Ureter (tissue), 1 donor: ENCODE measurements around the gene CCL4. TPM values are rescaled to one million over a fixed set of nuclear protein-coding genes. Genes with fewer than 3 reads are reported as not detected.
"Not testable (repeated sequence)": the region's sequence is repeated elsewhere in the genome, so short reads cannot be mapped to it uniquely, and the experiment has no call there.

Source experiments
- DNase-seq: peaks from one replicate; pipeline ENCODE4 v3.0.0-alpha.2; 2020; ENCODE audit warnings: low spot score
- total RNA-seq: library from RNA; stranded (reverse); gene quantifications from one replicate; pipeline ENCODE4 v1.2.4, GENCODE V29; 2023
- donor health status: DM: yes; HTN: yes; CAD: no.

Gene CCL4
- total RNA-seq, 1 donor from 2014 or later = 6.1 TPM

DNA sequence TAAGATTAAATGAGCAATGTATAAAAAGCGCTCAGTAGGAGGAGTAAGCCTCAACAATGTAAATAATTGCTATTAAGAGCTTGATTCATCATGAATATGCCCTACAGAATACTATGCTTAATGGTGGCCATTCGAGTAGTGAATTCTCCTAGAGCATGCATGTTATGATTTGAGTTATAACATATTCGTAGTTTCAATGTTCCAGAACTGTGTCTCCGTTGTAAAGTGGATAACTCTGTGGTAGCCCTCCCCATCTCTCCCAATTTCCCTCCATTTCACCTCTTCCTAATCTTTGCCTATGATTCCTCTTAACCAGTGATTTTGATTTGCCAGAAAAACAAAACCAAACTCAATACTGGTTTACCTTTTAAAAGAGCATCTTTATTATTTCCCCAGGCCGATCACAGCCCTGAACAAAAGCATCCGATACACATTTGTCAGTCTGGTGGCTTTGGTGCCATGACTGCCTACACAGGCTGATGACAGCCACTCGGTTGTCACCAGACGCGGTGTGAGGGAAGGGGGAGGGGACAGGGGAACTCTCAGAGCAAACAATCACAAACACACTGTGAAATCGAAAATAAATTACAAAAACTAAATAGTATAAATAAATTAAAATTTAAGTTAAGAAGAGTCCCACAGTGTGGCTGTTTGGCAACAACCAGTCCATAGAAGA is 15.6 kb upstream of the CCL4 start:
- not testable (repeated sequence) for DNase-seq

DNA sequence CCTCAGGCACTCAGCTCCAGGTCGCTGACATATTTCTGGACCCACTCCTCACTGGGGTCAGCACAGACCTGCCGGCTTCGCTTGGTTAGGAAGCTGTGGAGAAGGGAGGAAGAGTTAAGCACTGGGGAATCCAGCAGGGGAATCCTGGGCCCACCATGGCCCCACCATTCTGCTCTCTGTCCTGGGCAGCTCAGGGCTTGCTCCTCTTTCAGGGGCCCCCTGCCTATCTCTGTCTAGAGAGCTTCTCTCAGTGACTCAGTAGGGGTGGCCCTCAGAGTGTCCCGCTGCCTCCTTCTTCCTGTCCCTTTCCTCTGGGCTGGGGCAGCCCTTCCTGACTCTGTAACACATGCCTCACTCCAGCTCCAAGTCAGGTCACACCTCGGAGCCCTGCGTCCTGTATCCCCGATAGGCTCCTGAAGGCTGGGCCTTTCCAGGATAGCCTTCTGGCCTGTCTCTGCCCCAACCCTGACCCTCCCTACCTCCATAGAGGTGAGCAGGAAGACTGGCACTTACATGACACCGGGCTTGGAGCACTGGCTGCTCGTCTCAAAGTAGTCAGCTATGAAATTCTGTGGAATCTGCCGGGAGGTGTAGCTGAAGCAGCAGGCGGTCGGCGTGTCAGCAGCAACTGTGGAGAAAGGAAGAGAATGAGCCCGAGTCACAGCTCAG is 14.8 kb upstream of the CCL4 start:
- no peak for DNase-seq

DNA sequence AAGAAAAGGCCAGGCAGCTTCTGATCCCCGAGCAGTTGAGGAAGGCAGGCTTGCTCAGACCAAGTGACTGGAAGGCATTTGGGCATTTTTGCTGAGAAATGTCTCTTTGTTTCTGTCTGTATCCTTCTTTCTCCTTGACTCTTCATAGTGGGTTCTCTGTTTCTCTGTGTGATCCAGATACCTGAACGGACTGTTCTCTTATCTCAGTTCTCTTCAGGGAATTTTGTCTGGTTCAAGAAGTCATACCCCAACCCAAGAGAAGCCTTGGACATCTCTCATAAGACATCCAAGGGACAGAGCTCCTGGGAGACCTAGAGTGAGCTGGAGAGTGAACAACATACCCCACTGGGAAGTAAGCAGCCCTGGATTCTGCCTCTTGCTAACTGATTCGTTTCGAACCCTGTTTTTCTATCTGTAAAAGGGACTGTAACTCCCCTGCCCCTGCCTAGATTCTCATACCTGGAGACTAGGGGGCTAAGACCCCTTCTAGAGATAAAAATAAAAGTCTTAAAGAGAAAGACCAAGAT is 14.2 kb upstream of the CCL4 start:
- no peak for DNase-seq

DNA sequence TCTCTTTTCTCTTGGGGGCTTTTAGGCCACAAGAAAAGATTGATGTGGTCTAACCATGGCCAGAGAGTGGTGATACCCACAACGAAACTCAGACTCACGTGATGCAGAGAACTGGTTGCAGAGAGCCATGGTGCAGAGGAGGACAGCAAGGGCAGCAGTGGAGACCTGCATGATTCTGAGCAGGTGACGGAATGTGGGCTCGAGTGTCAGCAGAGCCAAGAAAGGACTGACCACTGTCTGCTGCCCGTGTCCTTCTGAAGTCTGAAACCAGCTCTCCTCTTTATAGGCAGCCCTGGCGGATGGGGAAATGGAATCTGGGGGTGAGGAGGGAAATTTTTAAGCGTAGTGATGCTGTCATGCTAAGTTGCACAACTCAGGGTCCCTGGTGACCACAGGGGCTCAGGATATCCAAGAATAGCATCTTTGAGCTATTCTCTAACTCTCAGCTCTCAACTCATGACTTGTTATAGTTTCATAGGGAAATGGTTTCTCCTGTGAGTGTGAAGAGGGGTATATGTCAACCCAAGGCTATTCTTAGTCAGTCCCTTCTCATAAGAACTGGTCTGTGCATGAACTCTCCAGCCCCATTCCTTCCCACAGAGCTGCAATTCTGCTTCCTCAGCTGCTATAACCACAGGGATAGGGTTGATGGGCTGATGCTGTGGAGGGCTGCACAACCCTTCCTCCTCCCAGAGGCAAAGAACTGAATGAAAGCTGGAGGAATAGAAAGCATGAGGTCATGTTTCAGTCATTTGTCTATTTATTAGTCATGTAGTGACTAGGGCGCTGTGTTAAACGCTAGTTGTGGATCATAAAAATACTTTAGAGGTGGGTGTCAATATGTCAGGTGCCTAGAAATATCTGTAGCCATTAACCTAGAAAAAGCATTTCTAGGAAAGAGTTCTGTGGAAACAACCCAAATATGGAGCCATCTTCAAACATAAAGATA is 13.5 kb upstream of the CCL4 start, which contains the start of gene CCL3:
TSS of gene CCL3 (minus strand) at position 256 of the 949 bp plus-strand sequence. CDS start at position 171, 85 bp downstream.
- DNase-seq = no peak

DNA sequence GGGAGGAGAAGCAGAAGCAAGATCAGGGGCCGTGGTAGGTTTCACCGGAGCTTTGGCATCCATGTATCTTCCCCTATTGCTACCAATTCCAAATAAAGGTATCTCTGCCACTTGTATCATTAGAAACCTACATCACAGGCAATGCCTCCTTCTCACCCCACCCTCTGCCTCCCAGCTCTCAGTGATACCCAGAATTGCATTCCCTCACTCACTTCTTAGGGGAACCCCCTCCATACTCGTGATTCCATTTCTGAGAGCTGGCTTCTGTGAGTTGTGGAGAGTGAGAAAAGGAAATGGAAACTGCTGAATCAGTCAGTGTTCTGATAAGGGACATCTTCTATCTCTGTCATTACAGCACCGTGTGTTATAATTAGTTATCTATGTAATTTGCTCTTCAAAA is 11.4 kb upstream of the CCL4 start:
- no peak for DNase-seq

DNA sequence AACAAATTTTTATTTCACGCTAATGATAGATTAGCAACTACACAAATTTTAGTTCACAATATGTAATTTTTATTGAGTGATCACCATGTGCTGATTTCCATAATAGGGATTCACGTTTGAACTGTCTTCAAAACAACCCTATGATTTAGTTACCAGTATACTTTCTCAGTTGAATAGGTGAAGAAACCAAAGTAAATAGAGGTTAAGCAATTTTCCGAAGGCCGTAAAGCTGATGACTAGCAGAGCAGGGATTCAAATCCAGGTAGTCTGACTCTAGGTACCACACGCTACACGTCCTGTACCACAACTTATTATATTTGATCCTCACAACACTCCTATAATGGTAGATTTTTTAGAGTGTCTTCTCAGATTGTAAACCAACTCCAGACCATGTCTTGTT is 10.9 kb upstream of the CCL4 start:
- not testable (repeated sequence) for DNase-seq

DNA sequence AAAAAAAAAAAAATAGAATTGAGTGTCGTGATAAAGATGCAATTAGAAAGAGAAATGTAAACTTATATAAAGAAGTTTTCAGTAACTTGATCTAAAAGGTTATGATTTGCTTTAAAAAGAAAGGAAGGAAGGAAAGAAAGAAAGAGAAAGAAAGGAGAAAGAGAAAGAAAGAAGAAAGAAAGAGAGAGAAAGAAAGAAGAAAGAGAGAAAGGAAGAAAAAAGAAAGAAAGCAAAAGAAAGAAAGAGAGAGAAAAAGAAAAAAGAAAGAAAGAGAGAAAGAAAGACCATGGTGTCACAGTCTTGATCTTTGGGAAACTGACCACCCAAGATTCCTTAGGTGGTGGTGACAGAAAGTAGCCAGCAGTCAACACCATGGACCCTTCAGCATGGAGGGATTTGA is 9.4 kb upstream of the CCL4 start:
- DNase-seq = no peak

DNA sequence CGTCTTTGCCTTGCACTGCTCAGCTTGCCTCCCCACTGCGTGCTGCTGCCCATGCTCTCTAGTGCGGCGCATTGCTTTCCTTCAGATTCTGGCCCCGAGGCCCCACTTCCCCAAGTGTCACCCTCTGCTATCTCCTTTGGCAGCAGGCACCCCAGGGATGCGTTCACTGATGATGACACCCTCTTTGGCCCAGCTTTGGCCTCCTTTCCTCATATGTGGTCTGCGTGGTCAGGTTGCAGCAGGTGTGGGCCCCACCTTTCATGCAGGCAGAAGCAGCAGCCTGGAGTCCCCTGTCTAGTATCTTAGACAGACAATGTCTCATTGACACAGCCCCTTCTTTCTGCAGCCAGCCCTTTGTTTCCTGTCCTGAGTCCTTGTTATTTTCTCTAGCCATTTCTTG is 8.9 kb upstream of the CCL4 start:
- DNase-seq = no peak

DNA sequence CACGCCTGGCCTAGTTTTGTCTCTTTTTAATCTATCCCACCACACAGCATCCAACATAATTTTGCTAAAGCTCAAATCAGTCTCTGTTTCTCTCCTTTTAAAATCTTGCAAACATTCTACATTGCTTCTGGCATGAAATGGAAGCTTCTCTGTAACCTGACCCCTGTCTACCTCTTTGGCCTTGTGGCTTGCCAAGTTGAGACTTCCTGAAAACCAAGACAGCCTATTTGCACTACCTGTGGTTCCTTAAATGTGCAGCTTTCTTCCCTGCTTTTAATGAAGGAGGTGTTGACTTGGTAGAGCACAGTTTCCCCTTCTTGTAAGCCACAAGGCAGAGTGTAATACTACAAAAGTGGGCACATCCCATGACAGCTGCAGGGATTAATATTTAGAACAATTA is 7.6 kb upstream of the CCL4 start:
- no peak for DNase-seq

DNA sequence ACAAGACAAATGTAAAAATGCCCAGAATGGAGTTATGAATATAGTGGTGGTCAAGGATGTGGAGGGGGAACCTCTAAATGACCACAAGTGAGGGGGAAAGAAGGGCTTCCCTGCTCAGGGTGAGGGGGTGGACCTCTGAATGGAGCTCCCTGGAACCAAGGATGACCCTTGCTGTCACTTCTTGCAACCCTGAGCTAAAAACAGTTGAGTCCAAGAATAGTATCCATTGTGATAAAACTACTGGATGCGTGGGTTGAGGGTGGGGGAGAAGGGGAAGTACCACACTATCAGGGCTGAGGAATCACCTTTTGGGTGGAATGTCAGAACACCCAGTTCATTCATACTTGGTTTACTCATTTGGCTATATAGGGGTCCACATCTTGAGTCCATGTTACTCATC is 4.6 kb upstream of the CCL4 start:
- DNase-seq = not testable (repeated sequence)

DNA sequence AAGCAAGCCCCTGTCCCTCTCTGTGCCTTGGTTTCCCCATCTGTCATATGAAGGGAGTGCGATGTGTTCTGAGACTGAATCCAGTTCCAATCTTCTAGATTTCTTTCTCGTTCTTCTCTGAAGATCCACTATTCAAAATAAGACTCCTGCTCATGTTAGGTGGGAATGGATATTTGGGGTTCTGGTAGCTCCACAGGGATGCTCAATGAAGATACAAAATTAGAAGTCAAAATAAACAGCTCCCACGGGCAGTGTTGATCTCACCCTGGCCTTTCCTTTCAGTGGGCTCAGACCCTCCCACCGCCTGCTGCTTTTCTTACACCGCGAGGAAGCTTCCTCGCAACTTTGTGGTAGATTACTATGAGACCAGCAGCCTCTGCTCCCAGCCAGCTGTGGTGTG is 619 bp downstream of the CCL4 start:
- not testable (repeated sequence) for DNase-seq

DNA sequence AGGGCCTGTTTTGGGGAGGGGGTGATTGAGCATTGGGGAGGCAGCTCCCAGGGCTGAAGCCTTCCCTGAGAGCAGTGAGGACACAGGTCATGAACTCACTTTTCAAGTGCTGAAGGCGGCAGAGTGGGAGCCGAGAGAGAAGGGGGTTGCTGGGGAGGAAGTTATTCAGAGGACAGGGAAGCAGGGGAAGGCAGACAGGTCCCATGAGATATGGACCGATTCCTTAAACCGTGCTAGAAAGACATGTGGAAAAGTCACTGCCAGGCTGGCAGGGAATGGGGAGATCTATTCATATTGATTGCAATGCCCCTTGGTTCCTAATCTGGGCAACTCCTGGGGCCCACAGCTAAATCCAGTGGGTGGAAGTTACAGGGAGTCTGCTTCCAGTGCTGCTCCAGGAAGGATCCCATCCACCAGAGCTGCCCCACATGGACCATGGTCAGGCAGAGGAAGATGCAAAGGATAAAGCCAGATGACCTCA is 1.1 kb downstream of the CCL4 start:
- no peak for DNase-seq

DNA sequence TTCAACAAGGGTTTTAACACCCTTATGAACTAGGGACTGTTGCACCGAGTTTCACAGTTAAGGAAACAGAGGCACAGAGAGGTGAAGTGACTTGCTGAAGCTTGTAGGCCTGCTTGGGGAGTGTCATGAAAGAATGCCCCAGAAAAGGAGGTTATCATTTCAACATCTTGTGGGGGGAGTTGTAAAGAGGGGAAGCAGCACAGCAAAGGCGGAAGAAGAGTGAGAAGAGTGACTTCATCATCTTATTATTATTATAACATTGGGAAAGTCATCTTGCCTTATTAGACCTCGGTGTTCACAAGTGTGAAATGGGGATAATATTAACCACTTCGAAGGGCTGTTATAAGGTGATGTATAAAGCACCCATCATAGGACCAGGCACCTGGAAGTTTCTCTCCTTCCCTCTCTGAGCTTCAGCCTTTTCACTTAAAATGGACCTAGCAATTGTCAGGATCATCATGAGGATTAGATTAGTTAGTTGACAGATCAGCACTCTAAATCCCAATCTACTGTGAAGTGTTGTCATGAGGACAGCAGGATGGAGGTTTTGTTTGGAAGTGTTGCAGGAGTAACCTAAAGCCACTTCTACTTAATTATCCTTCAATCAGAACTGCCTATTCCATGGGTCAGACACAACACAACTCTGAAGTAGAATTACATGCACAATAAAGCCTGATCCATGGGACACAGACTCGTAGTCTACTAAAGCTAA is 2.3 kb downstream of the CCL4 start:
- no peak for DNase-seq

DNA sequence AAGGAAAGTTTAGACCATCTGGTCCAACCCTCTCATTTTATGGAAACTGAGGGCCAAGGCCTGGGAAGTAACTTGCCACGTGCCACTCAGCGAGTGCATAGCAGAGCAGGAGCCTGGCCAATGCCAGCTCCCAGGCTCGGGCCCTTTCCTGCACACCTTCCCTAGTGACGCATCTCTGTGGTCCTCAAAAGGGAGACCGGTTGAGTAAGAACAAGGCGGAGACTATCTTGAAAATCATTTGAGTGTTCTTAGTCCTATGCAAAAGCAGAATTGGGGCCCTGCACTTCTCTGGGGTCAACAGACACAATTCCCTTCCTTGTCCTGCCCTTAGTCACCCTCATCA is 2.8 kb downstream of the CCL4 start:
- no peak for DNase-seq

DNA sequence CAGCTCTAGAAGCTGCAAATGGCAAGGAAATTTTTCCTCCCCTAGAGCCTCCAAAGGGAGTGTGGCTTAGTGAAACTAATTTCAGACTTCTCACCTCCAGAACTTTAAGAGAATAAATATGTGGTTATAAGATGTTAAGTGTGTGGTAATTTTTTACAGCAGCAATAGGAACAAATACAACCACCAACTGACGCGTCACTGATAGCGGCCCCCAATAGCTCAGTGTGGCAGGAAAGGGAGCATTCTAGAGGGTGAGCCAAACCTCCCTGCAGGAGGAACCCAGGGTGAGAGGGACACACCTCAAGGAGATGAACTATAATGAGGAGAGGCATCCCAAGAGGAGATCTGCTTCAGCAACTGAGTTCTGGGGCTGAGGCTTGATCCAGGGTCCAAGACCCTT is 4.0 kb downstream of the CCL4 start:
- no peak for DNase-seq

DNA sequence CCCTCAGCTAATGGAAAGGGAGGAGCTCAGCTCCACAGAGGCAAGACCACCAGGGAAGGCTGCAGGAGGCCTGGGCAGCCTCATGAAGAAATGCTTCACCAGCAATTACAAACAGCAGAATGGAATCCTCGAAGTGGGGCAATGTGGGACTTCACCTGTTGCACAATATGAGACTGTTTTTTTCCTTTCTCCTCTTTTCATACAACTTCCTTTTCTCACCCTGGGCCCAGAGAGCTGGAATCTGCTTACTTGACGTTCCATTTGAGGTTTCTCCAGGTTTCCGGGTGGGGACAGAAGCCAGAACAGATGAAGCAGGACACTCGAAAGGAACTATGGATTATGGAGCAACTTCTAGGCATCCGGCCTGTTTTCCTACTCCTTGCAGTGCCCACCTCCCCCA is 4.6 kb downstream of the CCL4 start:
- not testable (repeated sequence) for DNase-seq

DNA sequence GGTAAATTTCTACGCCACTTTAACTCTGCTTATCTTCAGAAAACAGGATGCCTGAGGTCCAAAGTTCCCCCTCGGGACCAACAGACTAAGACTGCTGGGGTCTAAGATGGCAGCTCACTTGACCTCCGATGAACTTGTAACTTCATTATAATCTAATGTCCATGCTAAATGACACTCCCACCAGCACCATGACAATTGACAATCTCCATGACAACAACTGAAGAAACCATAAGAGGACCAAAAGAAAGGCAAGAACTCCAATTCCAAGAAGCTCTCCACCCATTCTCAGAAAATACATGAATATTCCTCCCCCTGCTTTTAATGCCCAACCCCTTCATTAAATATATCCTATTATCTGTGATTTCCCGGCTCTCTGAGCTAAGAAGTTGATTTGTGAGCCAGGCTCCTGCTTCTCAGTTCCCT is 7.5 kb downstream of the CCL4 start:
- no peak for DNase-seq

DNA sequence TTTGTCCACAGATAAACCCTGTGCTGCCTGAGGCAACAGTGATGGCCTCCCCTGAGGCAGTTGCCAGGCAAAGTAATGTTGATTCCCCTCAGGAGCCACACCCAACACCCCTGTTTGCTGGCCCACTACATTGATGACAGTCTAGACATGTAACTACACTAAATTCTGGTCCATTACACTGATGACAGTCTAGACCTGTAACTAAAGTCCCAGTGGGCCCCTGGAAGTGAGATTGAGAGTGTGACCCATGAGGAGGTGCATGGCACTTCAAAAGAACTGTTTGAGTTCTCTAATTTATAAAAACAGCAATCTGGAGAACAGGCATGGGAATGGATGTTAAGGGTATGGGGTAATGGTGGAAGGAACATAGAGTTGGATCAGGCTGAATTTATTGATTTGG is 8.9 kb downstream of the CCL4 start:
- DNase-seq = no peak

DNA sequence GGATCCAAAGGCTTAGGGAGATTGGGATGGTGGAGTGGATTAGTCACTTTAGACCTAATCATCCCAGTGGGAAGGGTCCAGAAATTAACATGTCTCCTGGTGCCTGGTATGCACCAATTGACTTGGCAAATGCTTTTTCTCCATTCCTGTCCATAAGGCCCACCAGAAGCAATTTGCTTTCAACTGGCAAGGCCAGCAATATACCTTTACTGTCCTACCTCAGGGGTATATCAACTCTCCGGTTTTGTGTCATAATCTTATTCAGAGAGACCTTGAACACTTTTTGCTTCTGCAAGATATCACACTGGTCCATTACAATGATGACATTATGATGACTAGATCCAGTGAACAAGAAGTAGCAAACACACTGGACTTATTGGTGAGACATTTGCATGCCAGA is 9.5 kb downstream of the CCL4 start:
- DNase-seq = not testable (repeated sequence)

DNA sequence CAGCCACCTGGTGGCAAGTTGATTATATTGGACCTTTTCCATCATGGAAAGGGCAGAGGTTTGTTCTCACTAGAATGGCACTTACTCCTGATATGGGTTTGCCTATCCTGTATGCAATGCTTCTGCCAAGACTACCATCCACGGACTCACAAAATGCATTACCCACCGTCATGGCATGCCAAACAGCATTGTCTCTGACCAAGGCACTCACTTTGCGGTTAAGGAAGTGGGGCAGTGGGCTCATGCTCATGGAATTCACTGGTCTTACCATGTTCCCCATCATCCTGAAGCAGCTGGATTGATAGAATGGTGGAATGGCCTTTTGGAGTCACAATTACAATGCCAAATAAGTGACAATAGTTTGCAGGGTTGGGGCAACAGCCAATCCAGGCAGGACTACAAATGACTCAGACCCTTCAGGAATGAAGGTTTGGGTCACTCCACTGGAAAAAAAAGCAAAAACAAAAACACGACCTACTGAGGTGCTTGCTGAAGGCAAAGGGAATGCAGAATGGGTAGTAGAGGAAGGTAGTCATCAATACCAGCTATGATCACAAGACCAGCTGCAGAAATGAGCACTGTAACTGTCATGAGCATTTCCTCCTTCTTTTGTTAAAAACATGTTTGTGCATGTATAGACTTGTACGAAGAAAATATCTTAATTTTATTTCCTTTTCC is 11.5 kb downstream of the CCL4 start:
- not testable (repeated sequence) for DNase-seq

DNA sequence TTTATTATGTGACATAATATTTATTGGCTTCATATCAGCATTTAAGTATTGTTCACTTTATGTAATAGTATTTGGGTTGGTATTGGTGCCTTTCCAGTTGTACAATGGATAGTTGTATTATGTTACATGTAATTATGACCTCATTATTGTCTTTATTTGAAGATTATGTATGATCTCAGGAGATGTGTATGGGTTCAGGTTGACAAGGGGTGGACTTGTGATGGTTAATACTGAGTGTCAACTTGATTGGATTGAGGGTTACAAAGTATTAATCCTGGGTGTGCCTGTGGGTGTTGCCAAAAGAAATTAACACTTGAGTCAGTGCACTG is 12.0 kb downstream of the CCL4 start:
- not testable (repeated sequence) for DNase-seq
